WTC11 (cell line): ENCODE measurements around the gene GOLGA8K. TPM values are rescaled to one million over a fixed set of nuclear protein-coding genes. Genes with fewer than 3 reads are reported as not detected.
"Not testable (repeated sequence)": the region's sequence is repeated elsewhere in the genome, so short reads cannot be mapped to it uniquely, and the experiment has no call there.

ENCODE experiments used
- ATAC-seq: fragments of 200-7000 bp; cut with Tn5 transposase; 2 replicates; pipeline ENCODE4 v1.10.0; 2021; ENCODE audit warnings: mild to moderate bottlenecking, moderate library complexity
- CTCF ChIA-PET: fragments of 300-600 bp; sonication (Branson Sonifier 250); formaldehyde crosslinking; loops from one replicate; lab custom pipeline; 2021; ENCODE audit warnings: antibody characterized with exemption; lab: Charles Lee
- POLR2A ChIA-PET: fragments of 350-600 bp; sonication (Branson Sonifier 250); formaldehyde crosslinking; loops from one replicate; lab custom pipeline; 2021; ENCODE audit warnings: antibody characterized with exemption; lab: Charles Lee
- DNase-seq: peaks from one replicate; pipeline ENCODE4 v3.0.0; 2021; ENCODE audit warnings: low spot score
- H3K27ac Mint-ChIP-seq: 2 replicates; pipeline ENCODE4 v1.8.0; 2021; ENCODE audit warnings: mixed read lengths
- H3K27me3 Mint-ChIP-seq: 2 replicates; pipeline ENCODE4 v1.8.0; 2021; ENCODE audit warnings: low read depth, mild to moderate bottlenecking, moderate library complexity, mixed read lengths
- H3K36me3 Mint-ChIP-seq: 2 replicates; pipeline ENCODE4 v1.8.0; 2021; ENCODE audit warnings: mixed read lengths
- H3K4me1 Mint-ChIP-seq: 2 replicates; pipeline ENCODE4 v1.8.0; 2022; ENCODE audit warnings: mixed read lengths
- H3K4me3 Mint-ChIP-seq: 2 replicates; pipeline ENCODE4 v1.8.0; 2021; ENCODE audit warnings: mild to moderate bottlenecking, moderate library complexity, mixed read lengths
- H3K9me3 Mint-ChIP-seq: 2 replicates; pipeline ENCODE4 v1.8.0; 2021; ENCODE audit warnings: mixed read lengths
- total RNA-seq: library from RNA; stranded (reverse); gene quantifications from 3 replicates; pipeline ENCODE4 v1.2.3, GENCODE V29; 2021

The GOLGA8K gene
- total RNA-seq, 1 experiment from 2014 or later, result 1.2 TPM

GRCh38 chr15:32373707-32374106 lies 29.4 kb downstream of the GOLGA8K start:
- H3K36me3 Mint-ChIP-seq, ATAC-seq, H3K9me3 Mint-ChIP-seq, DNase-seq, H3K27ac Mint-ChIP-seq, POLR2A ChIA-PET, H3K4me3 Mint-ChIP-seq, CTCF ChIA-PET, H3K27me3 Mint-ChIP-seq, H3K4me1 Mint-ChIP-seq: not testable (repeated sequence)

- CTCF ChIA-PET, H3K36me3 Mint-ChIP-seq, H3K4me1 Mint-ChIP-seq, H3K27ac Mint-ChIP-seq, DNase-seq, H3K9me3 Mint-ChIP-seq, POLR2A ChIA-PET, H3K27me3 Mint-ChIP-seq, ATAC-seq, H3K4me3 Mint-ChIP-seq: not testable (repeated sequence)
Measured at GRCh38 chr15:32372075-32372474, 31.0 kb downstream of the GOLGA8K start.

GRCh38 chr15:32370526-32370925 lies 32.6 kb downstream of the GOLGA8K start:
- H3K36me3 Mint-ChIP-seq, DNase-seq, H3K4me3 Mint-ChIP-seq, H3K4me1 Mint-ChIP-seq, H3K27ac Mint-ChIP-seq, CTCF ChIA-PET, ATAC-seq, H3K27me3 Mint-ChIP-seq, H3K9me3 Mint-ChIP-seq, POLR2A ChIA-PET: not testable (repeated sequence)

- POLR2A ChIA-PET, DNase-seq, H3K36me3 Mint-ChIP-seq, CTCF ChIA-PET, H3K4me1 Mint-ChIP-seq, H3K27ac Mint-ChIP-seq, ATAC-seq, H3K27me3 Mint-ChIP-seq, H3K9me3 Mint-ChIP-seq, H3K4me3 Mint-ChIP-seq: not testable (repeated sequence)
Measured at GRCh38 chr15:32370064-32370463, 33.0 kb downstream of the GOLGA8K start.

- H3K27ac Mint-ChIP-seq, H3K4me3 Mint-ChIP-seq, CTCF ChIA-PET, H3K27me3 Mint-ChIP-seq, H3K4me1 Mint-ChIP-seq, ATAC-seq, POLR2A ChIA-PET, H3K9me3 Mint-ChIP-seq, DNase-seq, H3K36me3 Mint-ChIP-seq: not testable (repeated sequence)
Measured at GRCh38 chr15:32366492-32366891, 36.6 kb downstream of the GOLGA8K start.

GRCh38 chr15:32365955-32366354 lies 37.1 kb downstream of the GOLGA8K start:
- ATAC-seq, CTCF ChIA-PET, H3K9me3 Mint-ChIP-seq, H3K4me3 Mint-ChIP-seq, H3K4me1 Mint-ChIP-seq, POLR2A ChIA-PET, H3K36me3 Mint-ChIP-seq, H3K27me3 Mint-ChIP-seq, H3K27ac Mint-ChIP-seq, DNase-seq: not testable (repeated sequence)

GRCh38 chr15:32364944-32365343 lies 38.1 kb downstream of the GOLGA8K start:
- H3K9me3 Mint-ChIP-seq, H3K4me1 Mint-ChIP-seq, H3K36me3 Mint-ChIP-seq, POLR2A ChIA-PET, H3K27me3 Mint-ChIP-seq, H3K27ac Mint-ChIP-seq, H3K4me3 Mint-ChIP-seq, CTCF ChIA-PET: not testable (repeated sequence)
- ATAC-seq, result peak; percentile 89
- DNase-seq, result peak; percentile 53

GRCh38 chr15:32363449-32363848 lies 39.6 kb downstream of the GOLGA8K start:
- POLR2A ChIA-PET, H3K27ac Mint-ChIP-seq, ATAC-seq: not testable (repeated sequence)

GRCh38 chr15:32361662-32362061 lies 41.4 kb downstream of the GOLGA8K start:
- H3K9me3 Mint-ChIP-seq, CTCF ChIA-PET, DNase-seq, H3K4me3 Mint-ChIP-seq, POLR2A ChIA-PET, H3K4me1 Mint-ChIP-seq, H3K36me3 Mint-ChIP-seq, ATAC-seq, H3K27ac Mint-ChIP-seq, H3K27me3 Mint-ChIP-seq: not testable (repeated sequence)

More at GRCh38 chr15:32363449-32363848, 39.6 kb downstream of the GOLGA8K start:
- H3K36me3 Mint-ChIP-seq, CTCF ChIA-PET, H3K27me3 Mint-ChIP-seq, H3K9me3 Mint-ChIP-seq, H3K4me3 Mint-ChIP-seq, H3K4me1 Mint-ChIP-seq, DNase-seq: not testable (repeated sequence)

- H3K4me1 Mint-ChIP-seq, POLR2A ChIA-PET, H3K9me3 Mint-ChIP-seq, H3K27ac Mint-ChIP-seq, H3K36me3 Mint-ChIP-seq, CTCF ChIA-PET, DNase-seq, ATAC-seq, H3K27me3 Mint-ChIP-seq, H3K4me3 Mint-ChIP-seq: not testable (repeated sequence)
Measured at GRCh38 chr15:32358462-32358861, 44.6 kb downstream of the GOLGA8K start.

GRCh38 chr15:32356909-32357308 lies 46.2 kb downstream of the GOLGA8K start:
- ATAC-seq, CTCF ChIA-PET, POLR2A ChIA-PET, H3K4me1 Mint-ChIP-seq, H3K4me3 Mint-ChIP-seq, H3K36me3 Mint-ChIP-seq, H3K9me3 Mint-ChIP-seq, H3K27me3 Mint-ChIP-seq, DNase-seq, H3K27ac Mint-ChIP-seq: not testable (repeated sequence)

GRCh38 chr15:32352748-32353147 lies 50.3 kb downstream of the GOLGA8K start:
- H3K27ac Mint-ChIP-seq, H3K4me3 Mint-ChIP-seq, H3K36me3 Mint-ChIP-seq, H3K27me3 Mint-ChIP-seq, DNase-seq, POLR2A ChIA-PET, H3K4me1 Mint-ChIP-seq, CTCF ChIA-PET, H3K9me3 Mint-ChIP-seq: not testable (repeated sequence)
- peak; percentile 94 for ATAC-seq

GRCh38 chr15:32350563-32351220 lies 52.4 kb downstream of the GOLGA8K start:
- CTCF ChIA-PET, H3K36me3 Mint-ChIP-seq, DNase-seq, H3K4me3 Mint-ChIP-seq, H3K27me3 Mint-ChIP-seq, H3K27ac Mint-ChIP-seq, POLR2A ChIA-PET, H3K9me3 Mint-ChIP-seq, ATAC-seq, H3K4me1 Mint-ChIP-seq: not testable (repeated sequence)
